GM23338 (cell line): ENCODE results near the gene ARL8B. TPM values are rescaled to one million over a fixed set of nuclear protein-coding genes. Genes with fewer than 3 reads are reported as not detected.

ENCODE experiments used
- ATAC-seq: fragments of 200-7000 bp; cut with Tn5 transposase; 3 replicates; pipeline ENCODE4 v1.9.1; 2020
- DNase-seq: peaks from one replicate; pipeline ENCODE4 v3.0.0-alpha.2; 2015; ENCODE audit warnings: low spot score
- H2AFZ ChIP-seq: fragments of 200-600 bp; sonication (generic); 2 replicates; pipeline ENCODE4 v1.8.0; 2016; ENCODE audit warnings: antibody characterized with exemption, mild to moderate bottlenecking, moderate library complexity
- H3F3A ChIP-seq: fragments of 200-600 bp; sonication (generic); replicated peaks from 2 replicates; pipeline ENCODE4 v1.8.0; 2017; ENCODE audit warnings: antibody characterized with exemption, mixed run types, low read depth
- H3K27ac ChIP-seq: fragments of 200-600 bp; sonication (generic); 2 replicates; pipeline ENCODE4 v1.6.1; 2016; ENCODE audit warnings: low read depth
- H3K27me3 ChIP-seq: fragments of 200-600 bp; sonication (generic); 2 replicates; pipeline ENCODE4 v1.8.0; 2016; ENCODE audit warnings: mild to moderate bottlenecking, mixed run types, moderate library complexity; ENCODE audit not compliant: insufficient read depth
- H3K36me3 ChIP-seq: fragments of 200-600 bp; sonication (generic); 2 replicates; pipeline ENCODE4 v1.8.0; 2016; ENCODE audit warnings: mild to moderate bottlenecking; ENCODE audit not compliant: insufficient read depth
- H3K4me1 ChIP-seq: fragments of 200-600 bp; sonication (generic); 2 replicates; pipeline ENCODE4 v1.8.0; 2016; ENCODE audit warnings: mild to moderate bottlenecking, moderate library complexity; ENCODE audit not compliant: insufficient read depth
- H3K4me2 ChIP-seq: fragments of 200-600 bp; sonication (generic); 2 replicates; pipeline ENCODE4 v1.7.1; 2017; ENCODE audit warnings: mixed run types
- H3K4me3 ChIP-seq: fragments of 200-600 bp; sonication (generic); 2 replicates; pipeline ENCODE4 v1.6.1; 2016; ENCODE audit warnings: mixed run types
- H3K79me2 ChIP-seq: fragments of 200-600 bp; sonication (generic); replicated peaks from 2 replicates; pipeline ENCODE4 v1.8.0; 2017; ENCODE audit warnings: mild to moderate bottlenecking; ENCODE audit not compliant: insufficient read depth
- H3K9me2 ChIP-seq: fragments of 200-600 bp; sonication (generic); 2 replicates; pipeline ENCODE4 v1.8.0; 2017; ENCODE audit not compliant: insufficient read depth
- H4K20me1 ChIP-seq: fragments of 200-600 bp; sonication (generic); replicated peaks from 2 replicates; pipeline ENCODE4 v1.8.0; 2017; ENCODE audit warnings: mild to moderate bottlenecking; ENCODE audit not compliant: insufficient read depth
- H3K27ac Mint-ChIP-seq: 2 replicates; pipeline ENCODE4 v1.8.0; 2020; ENCODE audit warnings: inconsistent platforms, mild to moderate bottlenecking, moderate library complexity, mixed read lengths
- H3K27me3 Mint-ChIP-seq: 3 replicates; pipeline ENCODE4 v1.8.0; 2022; ENCODE audit warnings: low read depth, mild to moderate bottlenecking, moderate library complexity, mixed read lengths, inconsistent platforms; ENCODE audit not compliant: insufficient read depth, poor library complexity
- H3K36me3 Mint-ChIP-seq: 3 replicates; pipeline ENCODE4 v1.8.0; 2021; ENCODE audit warnings: low read depth, mild to moderate bottlenecking, inconsistent platforms, moderate library complexity, mixed read lengths
- H3K4me1 Mint-ChIP-seq: 3 replicates; pipeline ENCODE4 v1.8.0; 2020; ENCODE audit warnings: mild to moderate bottlenecking, inconsistent platforms, mixed read lengths
- H3K4me3 Mint-ChIP-seq: 3 replicates; pipeline ENCODE4 v1.8.0; 2021; ENCODE audit warnings: moderate library complexity, mild to moderate bottlenecking, inconsistent platforms, mixed read lengths
- H3K9me3 Mint-ChIP-seq: 3 replicates; pipeline ENCODE4 v1.8.0; 2020; ENCODE audit warnings: moderate library complexity, mild to moderate bottlenecking, inconsistent platforms, mixed read lengths
- CREB1 ChIP-seq: fragments of 250-450 bp; sonication (Bioruptor Pico); IDR thresholded peaks from 2 replicates; pipeline ENCODE4 v1.5.0; 2020; ENCODE audit warnings: low read depth, mild to moderate bottlenecking, moderate library complexity
- EZH2 ChIP-seq: fragments of 200-600 bp; sonication (generic); IDR thresholded peaks from one replicate; pipeline ENCODE4 v1.8.0; 2017; ENCODE audit warnings: antibody characterized with exemption, mild to moderate bottlenecking, low read depth; ENCODE audit not compliant: unreplicated experiment
- EZH2phosphoT487 ChIP-seq: fragments of 200-600 bp; sonication (generic); IDR thresholded peaks from one replicate; pipeline ENCODE4 v1.8.1; 2018; ENCODE audit warnings: antibody characterized with exemption; ENCODE audit not compliant: unreplicated experiment
- JUNB ChIP-seq: IDR thresholded peaks from one replicate; pipeline ENCODE4 v1.6.1; 2016; ENCODE audit warnings: antibody characterized with exemption; ENCODE audit not compliant: unreplicated experiment
- NANOG ChIP-seq: IDR thresholded peaks from 2 replicates; pipeline ENCODE4 v1.6.1; 2016; ENCODE audit warnings: antibody characterized with exemption, borderline replicate concordance
- POLR2AphosphoS5 ChIP-seq: IDR thresholded peaks from 2 replicates; pipeline ENCODE4 v1.6.1; 2016; ENCODE audit warnings: antibody characterized with exemption, low read depth
- ZNF114 ChIP-seq: fragments of 250-450 bp; sonication (Bioruptor Pico); IDR thresholded peaks from 2 replicates; pipeline ENCODE4 v1.5.0; 2020; ENCODE audit warnings: mild to moderate bottlenecking, moderate library complexity
- ZNF331 ChIP-seq: fragments of 250-450 bp; sonication (Bioruptor Pico); IDR thresholded peaks from 2 replicates; pipeline ENCODE4 v1.5.0; 2020; ENCODE audit warnings: low read depth, mild to moderate bottlenecking, moderate library complexity
- polyA plus RNA-seq: library from polyadenylated mRNA; unstranded; fragments of >200 nt; fragmentation: Nextera tagmentation; extraction: Ambion mirVana; gene quantifications from 2 replicates; pipeline ENCODE4 v1.2.1, GENCODE V29; 2016
- total RNA-seq: library from RNA; depleted of rRNA; stranded (reverse); fragments of >200 nt; shearing (Covaris generic); gene quantifications from 2 replicates; pipeline ENCODE4 v1.2.3, GENCODE V29; 2014
- TF ChIP-seq, protein P1 (sequence below): IDR thresholded peaks from 2 replicates; pipeline ENCODE4 v1.6.1; 2016; ENCODE audit warnings: antibody characterized with exemption
- TF ChIP-seq, protein P2 (sequence below): IDR thresholded peaks from one replicate; pipeline ENCODE4 v1.6.1; 2018; ENCODE audit warnings: antibody characterized with exemption; ENCODE audit not compliant: unreplicated experiment
- TF ChIP-seq, protein P3 (sequence below): fragments of 250-450 bp; sonication (Bioruptor Pico); IDR thresholded peaks from 2 replicates; pipeline ENCODE4 v1.5.0; 2020; ENCODE audit warnings: mild to moderate bottlenecking, moderate library complexity

Gene ARL8B
- total and polyA plus RNA-seq, 2 experiments from 2014 or later: 25.5 to 40.8 TPM

DNA sequence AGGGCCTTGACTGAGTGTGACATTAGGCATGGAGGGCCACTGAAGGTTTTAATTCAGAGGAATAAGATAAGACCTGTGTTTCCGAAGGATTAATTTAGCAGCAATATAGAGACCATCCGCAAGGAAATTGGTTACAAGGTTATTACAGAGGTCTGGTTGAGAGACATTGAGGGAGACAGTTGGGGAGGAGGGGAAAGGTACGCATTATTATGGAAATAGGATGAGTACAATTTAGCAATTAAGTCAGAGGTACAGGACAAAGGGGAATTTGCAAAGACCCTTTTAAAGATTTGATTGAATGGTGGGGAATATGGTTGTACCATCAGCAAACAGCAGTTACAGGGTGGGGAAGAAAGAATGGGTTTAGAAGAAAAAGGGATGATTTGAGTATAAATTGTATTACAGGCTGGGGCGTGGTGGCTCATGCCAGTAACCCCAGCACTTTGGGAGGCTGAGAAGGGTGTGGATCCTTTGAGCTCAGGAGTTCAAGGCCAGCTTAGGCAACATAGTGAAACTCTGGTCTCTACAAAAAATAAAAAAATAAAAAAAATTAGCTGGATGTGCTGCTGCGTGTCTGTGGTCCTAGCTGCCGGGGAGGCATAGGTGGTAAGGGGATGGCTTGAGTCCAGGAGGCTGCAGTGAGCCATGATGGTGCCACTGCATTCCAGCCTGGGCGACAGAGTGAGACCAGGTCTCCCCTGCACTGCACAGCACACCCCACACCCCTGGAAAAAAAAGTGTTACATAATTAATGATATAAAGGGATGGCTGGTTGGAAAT is 11.3 kb downstream of the ARL8B start:
- Mint-ChIP-seq H3K27ac (peak overlapping the region; percentile 72), H3K4me3 (peak overlapping the region; percentile 25), H3K9me3 (no peaks in the 10 kb centered on the region; the same call in 2 of the 3 replicates), H3K4me1 (peaks cover 44% of the 10 kb centered on the region), H3K36me3 (no peaks in the 10 kb centered on the region), H3K27me3 (no peaks in the 10 kb centered on the region)
- ATAC-seq (peak; percentile 52), DNase-seq (no peak)
- peak overlapping the region; percentile 29; the same call in 1 of the 2 replicates for H3K4me3 ChIP-seq
- H4K20me1 ChIP-seq: peaks cover 13% of the 10 kb centered on the region; the same call in 1 of the 2 replicates
- no peaks in the 10 kb centered on the region for H3K27me3 ChIP-seq
- no peaks in the 10 kb centered on the region for H3K36me3 ChIP-seq
- H3K4me2 ChIP-seq: peak overlapping the region; percentile 60
- TF ChIP-seq CREB1 (CRISPR knock-in tag) (no peak), ZNF331 (CRISPR knock-in tag) (no peak), JUNB (no peak), ZNF114 (CRISPR knock-in tag) (no peak), EZH2 (no peak), NANOG (no peak), EZH2phosphoT487 (no peak), POLR2AphosphoS5 (no peak)
- TF ChIP-seq, protein P1, sequence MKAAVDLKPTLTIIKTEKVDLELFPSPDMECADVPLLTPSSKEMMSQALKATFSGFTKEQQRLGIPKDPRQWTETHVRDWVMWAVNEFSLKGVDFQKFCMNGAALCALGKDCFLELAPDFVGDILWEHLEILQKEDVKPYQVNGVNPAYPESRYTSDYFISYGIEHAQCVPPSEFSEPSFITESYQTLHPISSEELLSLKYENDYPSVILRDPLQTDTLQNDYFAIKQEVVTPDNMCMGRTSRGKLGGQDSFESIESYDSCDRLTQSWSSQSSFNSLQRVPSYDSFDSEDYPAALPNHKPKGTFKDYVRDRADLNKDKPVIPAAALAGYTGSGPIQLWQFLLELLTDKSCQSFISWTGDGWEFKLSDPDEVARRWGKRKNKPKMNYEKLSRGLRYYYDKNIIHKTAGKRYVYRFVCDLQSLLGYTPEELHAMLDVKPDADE: no peak
- TF ChIP-seq, protein P2, sequence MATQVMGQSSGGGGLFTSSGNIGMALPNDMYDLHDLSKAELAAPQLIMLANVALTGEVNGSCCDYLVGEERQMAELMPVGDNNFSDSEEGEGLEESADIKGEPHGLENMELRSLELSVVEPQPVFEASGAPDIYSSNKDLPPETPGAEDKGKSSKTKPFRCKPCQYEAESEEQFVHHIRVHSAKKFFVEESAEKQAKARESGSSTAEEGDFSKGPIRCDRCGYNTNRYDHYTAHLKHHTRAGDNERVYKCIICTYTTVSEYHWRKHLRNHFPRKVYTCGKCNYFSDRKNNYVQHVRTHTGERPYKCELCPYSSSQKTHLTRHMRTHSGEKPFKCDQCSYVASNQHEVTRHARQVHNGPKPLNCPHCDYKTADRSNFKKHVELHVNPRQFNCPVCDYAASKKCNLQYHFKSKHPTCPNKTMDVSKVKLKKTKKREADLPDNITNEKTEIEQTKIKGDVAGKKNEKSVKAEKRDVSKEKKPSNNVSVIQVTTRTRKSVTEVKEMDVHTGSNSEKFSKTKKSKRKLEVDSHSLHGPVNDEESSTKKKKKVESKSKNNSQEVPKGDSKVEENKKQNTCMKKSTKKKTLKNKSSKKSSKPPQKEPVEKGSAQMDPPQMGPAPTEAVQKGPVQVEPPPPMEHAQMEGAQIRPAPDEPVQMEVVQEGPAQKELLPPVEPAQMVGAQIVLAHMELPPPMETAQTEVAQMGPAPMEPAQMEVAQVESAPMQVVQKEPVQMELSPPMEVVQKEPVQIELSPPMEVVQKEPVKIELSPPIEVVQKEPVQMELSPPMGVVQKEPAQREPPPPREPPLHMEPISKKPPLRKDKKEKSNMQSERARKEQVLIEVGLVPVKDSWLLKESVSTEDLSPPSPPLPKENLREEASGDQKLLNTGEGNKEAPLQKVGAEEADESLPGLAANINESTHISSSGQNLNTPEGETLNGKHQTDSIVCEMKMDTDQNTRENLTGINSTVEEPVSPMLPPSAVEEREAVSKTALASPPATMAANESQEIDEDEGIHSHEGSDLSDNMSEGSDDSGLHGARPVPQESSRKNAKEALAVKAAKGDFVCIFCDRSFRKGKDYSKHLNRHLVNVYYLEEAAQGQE: no peak
- TF ChIP-seq, protein P3, sequence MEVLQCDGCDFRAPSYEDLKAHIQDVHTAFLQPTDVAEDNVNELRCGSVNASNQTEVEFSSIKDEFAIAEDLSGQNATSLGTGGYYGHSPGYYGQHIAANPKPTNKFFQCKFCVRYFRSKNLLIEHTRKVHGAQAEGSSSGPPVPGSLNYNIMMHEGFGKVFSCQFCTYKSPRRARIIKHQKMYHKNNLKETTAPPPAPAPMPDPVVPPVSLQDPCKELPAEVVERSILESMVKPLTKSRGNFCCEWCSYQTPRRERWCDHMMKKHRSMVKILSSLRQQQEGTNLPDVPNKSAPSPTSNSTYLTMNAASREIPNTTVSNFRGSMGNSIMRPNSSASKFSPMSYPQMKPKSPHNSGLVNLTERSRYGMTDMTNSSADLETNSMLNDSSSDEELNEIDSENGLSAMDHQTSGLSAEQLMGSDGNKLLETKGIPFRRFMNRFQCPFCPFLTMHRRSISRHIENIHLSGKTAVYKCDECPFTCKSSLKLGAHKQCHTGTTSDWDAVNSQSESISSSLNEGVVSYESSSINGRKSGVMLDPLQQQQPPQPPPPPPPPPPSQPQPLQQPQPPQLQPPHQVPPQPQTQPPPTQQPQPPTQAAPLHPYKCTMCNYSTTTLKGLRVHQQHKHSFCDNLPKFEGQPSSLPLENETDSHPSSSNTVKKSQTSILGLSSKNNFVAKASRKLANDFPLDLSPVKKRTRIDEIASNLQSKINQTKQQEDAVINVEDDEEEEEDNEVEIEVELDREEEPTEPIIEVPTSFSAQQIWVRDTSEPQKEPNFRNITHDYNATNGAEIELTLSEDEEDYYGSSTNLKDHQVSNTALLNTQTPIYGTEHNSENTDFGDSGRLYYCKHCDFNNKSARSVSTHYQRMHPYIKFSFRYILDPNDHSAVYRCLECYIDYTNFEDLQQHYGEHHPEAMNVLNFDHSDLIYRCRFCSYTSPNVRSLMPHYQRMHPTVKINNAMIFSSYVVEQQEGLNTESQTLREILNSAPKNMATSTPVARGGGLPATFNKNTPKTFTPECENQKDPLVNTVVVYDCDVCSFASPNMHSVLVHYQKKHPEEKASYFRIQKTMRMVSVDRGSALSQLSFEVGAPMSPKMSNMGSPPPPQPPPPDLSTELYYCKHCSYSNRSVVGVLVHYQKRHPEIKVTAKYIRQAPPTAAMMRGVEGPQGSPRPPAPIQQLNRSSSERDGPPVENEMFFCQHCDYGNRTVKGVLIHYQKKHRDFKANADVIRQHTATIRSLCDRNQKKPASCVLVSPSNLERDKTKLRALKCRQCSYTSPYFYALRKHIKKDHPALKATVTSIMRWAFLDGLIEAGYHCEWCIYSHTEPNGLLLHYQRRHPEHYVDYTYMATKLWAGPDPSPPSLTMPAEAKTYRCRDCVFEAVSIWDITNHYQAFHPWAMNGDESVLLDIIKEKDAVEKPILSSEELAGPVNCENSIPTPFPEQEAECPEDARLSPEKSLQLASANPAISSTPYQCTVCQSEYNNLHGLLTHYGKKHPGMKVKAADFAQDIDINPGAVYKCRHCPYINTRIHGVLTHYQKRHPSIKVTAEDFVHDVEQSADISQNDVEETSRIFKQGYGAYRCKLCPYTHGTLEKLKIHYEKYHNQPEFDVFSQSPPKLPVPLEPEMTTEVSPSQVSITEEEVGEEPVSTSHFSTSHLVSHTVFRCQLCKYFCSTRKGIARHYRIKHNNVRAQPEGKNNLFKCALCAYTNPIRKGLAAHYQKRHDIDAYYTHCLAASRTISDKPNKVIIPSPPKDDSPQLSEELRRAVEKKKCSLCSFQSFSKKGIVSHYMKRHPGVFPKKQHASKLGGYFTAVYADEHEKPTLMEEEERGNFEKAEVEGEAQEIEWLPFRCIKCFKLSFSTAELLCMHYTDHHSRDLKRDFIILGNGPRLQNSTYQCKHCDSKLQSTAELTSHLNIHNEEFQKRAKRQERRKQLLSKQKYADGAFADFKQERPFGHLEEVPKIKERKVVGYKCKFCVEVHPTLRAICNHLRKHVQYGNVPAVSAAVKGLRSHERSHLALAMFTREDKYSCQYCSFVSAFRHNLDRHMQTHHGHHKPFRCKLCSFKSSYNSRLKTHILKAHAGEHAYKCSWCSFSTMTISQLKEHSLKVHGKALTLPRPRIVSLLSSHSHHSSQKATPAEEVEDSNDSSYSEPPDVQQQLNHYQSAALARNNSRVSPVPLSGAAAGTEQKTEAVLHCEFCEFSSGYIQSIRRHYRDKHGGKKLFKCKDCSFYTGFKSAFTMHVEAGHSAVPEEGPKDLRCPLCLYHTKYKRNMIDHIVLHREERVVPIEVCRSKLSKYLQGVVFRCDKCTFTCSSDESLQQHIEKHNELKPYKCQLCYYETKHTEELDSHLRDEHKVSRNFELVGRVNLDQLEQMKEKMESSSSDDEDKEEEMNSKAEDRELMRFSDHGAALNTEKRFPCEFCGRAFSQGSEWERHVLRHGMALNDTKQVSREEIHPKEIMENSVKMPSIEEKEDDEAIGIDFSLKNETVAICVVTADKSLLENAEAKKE (CRISPR knock-in tag): no peak
- H3K79me2 ChIP-seq: peaks cover 100% of the 10 kb centered on the region
- no peaks in the 10 kb centered on the region for H3K9me2 ChIP-seq
- no peak overlapping the region for H2AFZ ChIP-seq
- peak overlapping the region; percentile 34 for H3K27ac ChIP-seq
- no peaks in the 10 kb centered on the region for H3F3A ChIP-seq
- peaks cover 32% of the 10 kb centered on the region for H3K4me1 ChIP-seq
